Prostate gland (tissue), 2 donors: ENCODE measurements around the gene ESRP2. TPM values are rescaled to one million over a fixed set of nuclear protein-coding genes. Genes with fewer than 3 reads are reported as not detected.

Experiments used
- DNase-seq: peaks from one replicate; pipeline ENCODE4 v3.0.0-alpha.2; 2019; ENCODE audit warnings: low spot score
- H3K27ac ChIP-seq, 2 donors: fragments of 200-600 bp; sonication (generic); 2 replicates each; pipeline ENCODE4 v1.5.1; 2017 to 2019
- H3K27me3 ChIP-seq: fragments of 200-600 bp; sonication (generic); replicated peaks from 2 replicates; pipeline ENCODE4 v1.5.1; 2019; ENCODE audit not compliant: insufficient read depth
- H3K36me3 ChIP-seq, 2 donors: fragments of 200-600 bp; sonication (generic); 1 replicate in 1 of 2; 2 replicates in 1 of 2; pipeline versions ENCODE4 v1.5.1 to v1.8.1; 2017 to 2019
- H3K4me1 ChIP-seq: fragments of 200-600 bp; sonication (generic); replicated peaks from 2 replicates; pipeline ENCODE4 v1.5.1; 2019
- H3K4me3 ChIP-seq, 2 donors: fragments of 200-600 bp; sonication (generic); 2 replicates each; pipeline ENCODE4 v1.5.1; 2017 to 2019
- H3K9me3 ChIP-seq: fragments of 200-600 bp; sonication (generic); 2 replicates; pipeline ENCODE4 v1.5.1; 2017
- POLR2A ChIP-seq: fragments of 450-650 bp; IDR thresholded peaks from one replicate; pipeline ENCODE4 v1.6.1; 2016; ENCODE audit warnings: antibody characterized with exemption, mild to moderate bottlenecking
- POLR2AphosphoS5 ChIP-seq: sonication (generic); formaldehyde crosslinking; IDR thresholded peaks from one replicate; pipeline ENCODE4 v1.6.1; 2017; ENCODE audit warnings: antibody characterized with exemption
- WGBS: methylation state at CpG from one replicate; pipeline ENCODE4 v1.1.5; 2018; 5-methylcytosine and 5-hydroxymethylcytosine counted together
- intact Hi-C: fragments of 100-400 bp; cut with DNase I; formaldehyde crosslinking; loops from one replicate; pipeline ENCODE4 v1.14.2; 2022
- total RNA-seq, 2 donors: library from RNA; depleted of rRNA; stranded (reverse); fragments of >200 nt; gene quantifications; one replicate each; pipeline ENCODE4 v1.1.0, GENCODE V29; 2016
- TF ChIP-seq, protein P1 (sequence below), 4 experiments: fragments of 200-600 bp in 2 of 4; fragments of 450-650 bp in 2 of 4; sonication (generic) in 2 of 4; IDR thresholded peaks; 1 replicate in 3 of 4; 2 replicates in 1 of 4; pipeline ENCODE4 v1.5.1; 2016 to 2019; ENCODE audit warnings: antibody characterized with exemption in 4 of 4, mild to moderate bottlenecking in 2 of 4, moderate library complexity in 2 of 4

ESRP2 gene
- total RNA-seq, 2 donors from 2014 or later = 24.5 to 48.1 TPM

DNA sequence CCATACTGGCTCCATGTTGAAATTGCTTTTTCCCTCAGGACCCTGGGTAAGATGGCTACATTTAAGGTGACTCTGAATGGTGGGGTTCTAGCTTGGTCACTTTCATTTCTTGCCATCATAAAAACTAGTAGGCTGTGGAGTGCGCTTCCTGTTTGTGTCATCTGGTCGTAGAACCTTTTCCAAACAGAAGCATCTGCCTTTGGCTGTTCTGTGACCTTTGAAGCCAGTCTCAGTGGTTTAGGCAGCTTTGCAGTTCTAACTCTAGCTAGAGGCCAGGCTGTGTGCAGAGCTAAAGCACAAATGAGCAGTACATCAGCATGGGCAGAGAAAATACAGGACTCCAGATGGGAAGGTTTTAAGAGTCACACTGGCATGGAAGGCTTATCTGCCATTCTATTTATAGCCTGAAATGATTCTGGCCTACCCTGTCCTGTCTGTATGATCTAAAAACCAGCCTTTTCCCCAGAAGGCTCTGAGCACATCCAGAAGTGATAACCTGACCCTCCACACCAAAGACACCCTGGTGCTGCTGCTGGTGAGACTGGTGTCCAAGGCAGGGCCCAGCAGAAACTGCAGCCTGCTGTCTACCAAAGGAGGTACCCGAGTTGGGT lies 8.6 kb downstream of the ESRP2 start:
- Histone ChIP-seq H3K27me3 (no peaks in the 10 kb centered on the region), H3K4me3 (no peak overlapping the region), H3K9me3 (no peaks in the 10 kb centered on the region), H3K36me3 (peaks cover 4 to 13% of the 10 kb centered on the region in 2 donors), H3K27ac (peak overlapping the region; percentile 67 to 74), H3K4me1 (peaks cover 29% of the 10 kb centered on the region)
- DNase-seq = no peak
- intact Hi-C loops = loop anchor here (5.0 kb wide), 1 partner anchor 235 kb away; no protein-coding TSS in a partner anchor
- 65% methylated on average over 3 of the region's 3 CpGs for WGBS
- no peak for TF ChIP-seq POLR2A
- no peak for TF ChIP-seq POLR2AphosphoS5
- TF ChIP-seq, protein P1, sequence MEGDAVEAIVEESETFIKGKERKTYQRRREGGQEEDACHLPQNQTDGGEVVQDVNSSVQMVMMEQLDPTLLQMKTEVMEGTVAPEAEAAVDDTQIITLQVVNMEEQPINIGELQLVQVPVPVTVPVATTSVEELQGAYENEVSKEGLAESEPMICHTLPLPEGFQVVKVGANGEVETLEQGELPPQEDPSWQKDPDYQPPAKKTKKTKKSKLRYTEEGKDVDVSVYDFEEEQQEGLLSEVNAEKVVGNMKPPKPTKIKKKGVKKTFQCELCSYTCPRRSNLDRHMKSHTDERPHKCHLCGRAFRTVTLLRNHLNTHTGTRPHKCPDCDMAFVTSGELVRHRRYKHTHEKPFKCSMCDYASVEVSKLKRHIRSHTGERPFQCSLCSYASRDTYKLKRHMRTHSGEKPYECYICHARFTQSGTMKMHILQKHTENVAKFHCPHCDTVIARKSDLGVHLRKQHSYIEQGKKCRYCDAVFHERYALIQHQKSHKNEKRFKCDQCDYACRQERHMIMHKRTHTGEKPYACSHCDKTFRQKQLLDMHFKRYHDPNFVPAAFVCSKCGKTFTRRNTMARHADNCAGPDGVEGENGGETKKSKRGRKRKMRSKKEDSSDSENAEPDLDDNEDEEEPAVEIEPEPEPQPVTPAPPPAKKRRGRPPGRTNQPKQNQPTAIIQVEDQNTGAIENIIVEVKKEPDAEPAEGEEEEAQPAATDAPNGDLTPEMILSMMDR (IDR thresholded peaks at IDR 0.05) = no peak

DNA sequence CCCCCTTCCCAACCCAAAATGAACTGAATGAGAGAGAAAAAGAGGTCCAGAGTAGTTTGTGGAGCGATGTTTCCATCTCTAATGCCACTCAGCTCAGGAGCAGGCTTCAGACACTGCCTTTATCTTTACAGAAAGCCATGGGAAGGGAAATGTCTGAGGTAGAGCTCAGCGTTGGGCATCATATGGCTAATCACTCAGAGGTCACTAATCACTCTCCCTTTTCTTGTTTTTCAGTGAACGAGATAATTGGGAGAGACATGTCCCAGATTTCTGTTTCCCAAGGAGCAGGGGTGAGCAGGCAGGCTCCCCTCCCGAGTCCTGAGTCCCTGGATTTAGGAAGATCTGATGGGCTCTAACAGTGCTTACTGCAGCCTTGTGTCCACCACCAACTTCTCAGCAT lies 9.8 kb downstream of the ESRP2 start:
- WGBS = 88% methylated on average over 4 of the region's 4 CpGs
- DNase-seq = no peak
- Histone ChIP-seq H3K4me1 (peaks cover 29% of the 10 kb centered on the region), H3K9me3 (no peaks in the 10 kb centered on the region), H3K27ac (no peak overlapping the region), H3K36me3 (peaks cover 1 to 4% of the 10 kb centered on the region in 2 donors), H3K4me3 (no peak overlapping the region), H3K27me3 (no peaks in the 10 kb centered on the region)
- intact Hi-C loops = loop anchor here (5.0 kb wide), 1 partner anchor 234 kb away; no protein-coding TSS in a partner anchor
- no peak for TF ChIP-seq POLR2A
- no peak for TF ChIP-seq POLR2AphosphoS5
- TF ChIP-seq, protein P1 (IDR thresholded peaks at IDR 0.05) = no peak

DNA sequence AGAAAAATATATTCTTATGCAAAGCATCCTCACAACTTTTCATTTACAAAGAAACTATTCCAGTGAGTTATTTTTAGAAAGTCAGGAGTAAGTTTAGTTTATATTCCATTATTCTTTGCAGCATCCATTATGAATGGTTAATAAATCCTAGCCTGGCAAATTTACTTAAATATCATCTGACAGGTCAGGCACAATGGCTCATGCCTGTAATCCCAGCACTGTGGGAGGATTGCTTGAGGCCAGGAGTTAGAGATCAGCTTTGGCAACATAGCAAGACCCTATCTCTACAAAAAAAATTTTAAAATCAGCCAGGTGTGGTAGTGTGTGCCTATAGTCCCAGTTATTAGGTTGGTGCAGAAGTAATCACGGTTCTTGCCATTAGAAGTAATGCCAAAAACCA lies 12.9 kb downstream of the ESRP2 start:
- H3K4me1 ChIP-seq = peaks cover 12% of the 10 kb centered on the region
- DNase-seq = no peak
- no peak overlapping the region for H3K27ac ChIP-seq
- intact Hi-C loops = no loop called here
- no peaks in the 10 kb centered on the region for H3K27me3 ChIP-seq
- H3K36me3 ChIP-seq = no peaks in the 10 kb centered on the region
- H3K4me3 ChIP-seq = no peak overlapping the region
- no peak for TF ChIP-seq POLR2A
- TF ChIP-seq, protein P1 (IDR thresholded peaks at IDR 0.05) = no peak
- TF ChIP-seq POLR2AphosphoS5 = no peak
- WGBS = 50% methylated on average over 1 of the region's 1 CpG
- H3K9me3 ChIP-seq = no peaks in the 10 kb centered on the region

DNA sequence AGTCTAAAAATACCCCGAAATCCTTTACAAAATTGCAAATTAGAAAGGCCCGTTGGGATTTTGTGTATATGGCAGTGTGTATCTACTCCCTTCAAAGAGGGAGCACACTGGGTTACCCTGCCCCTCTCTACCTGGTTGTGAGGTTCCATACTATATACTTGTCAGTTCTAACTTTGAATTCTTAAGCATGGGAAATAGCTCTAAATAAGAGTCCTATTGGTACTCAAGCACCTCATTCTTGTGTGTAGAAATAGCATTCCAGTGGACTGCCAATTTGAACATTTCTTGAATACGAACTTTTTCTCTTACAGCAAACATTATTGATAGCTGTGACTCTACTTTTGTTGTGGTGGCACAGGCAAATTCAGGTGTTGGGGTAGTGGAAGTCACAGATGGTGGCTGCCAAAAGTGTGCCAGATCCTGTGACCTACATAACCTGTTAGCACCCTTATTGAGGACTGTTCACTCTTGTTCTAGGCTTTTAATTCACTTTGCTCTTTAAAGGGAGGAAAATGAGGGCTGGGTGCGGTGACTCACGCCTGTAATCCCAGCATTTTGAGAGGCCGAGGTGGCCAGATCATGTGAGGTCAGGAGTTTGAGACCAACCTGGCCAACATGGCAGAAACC lies 16.1 kb downstream of the ESRP2 start:
- Histone ChIP-seq H3K36me3 (no peaks in the 10 kb centered on the region), H3K27me3 (no peaks in the 10 kb centered on the region), H3K9me3 (no peaks in the 10 kb centered on the region), H3K27ac (no peak overlapping the region), H3K4me3 (no peak overlapping the region), H3K4me1 (no peaks in the 10 kb centered on the region)
- WGBS = 95% methylated on average over 6 of the region's 6 CpGs
- intact Hi-C loops = no loop called here
- TF ChIP-seq, protein P1 (IDR thresholded peaks at IDR 0.05) = no peak
- TF ChIP-seq POLR2AphosphoS5 (no peak), POLR2A (no peak)
- no peak for DNase-seq

DNA sequence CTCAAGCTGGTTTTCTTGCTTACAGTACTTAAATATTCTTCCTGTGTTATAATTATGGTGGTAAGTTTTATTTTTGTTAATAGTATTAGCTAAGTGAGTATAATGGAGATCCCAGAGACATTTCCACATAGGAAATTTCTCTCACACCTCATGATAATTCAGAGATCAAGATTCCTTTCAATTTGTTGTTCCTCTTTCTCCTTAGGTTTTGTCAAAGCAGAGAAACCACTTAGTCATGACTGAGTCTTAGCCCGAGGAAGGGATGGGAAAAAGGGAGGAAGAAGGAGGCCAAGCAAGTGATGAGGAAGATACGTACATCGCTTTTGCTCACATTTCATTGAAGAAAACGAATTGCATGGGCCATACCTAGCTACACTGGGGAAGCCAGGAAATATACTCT lies 18.4 kb downstream of the ESRP2 start:
- no peak for TF ChIP-seq POLR2AphosphoS5
- TF ChIP-seq, protein P1 (IDR thresholded peaks at IDR 0.05) = no peak
- no peak for TF ChIP-seq POLR2A
- intact Hi-C loops = no loop called here

More for the DNA sequence above, 18.4 kb downstream of the ESRP2 start:
- H3K4me1 ChIP-seq = no peaks in the 10 kb centered on the region
- no peak overlapping the region for H3K27ac ChIP-seq
- DNase-seq = no peak
- H3K27me3 ChIP-seq = no peaks in the 10 kb centered on the region
- 97% methylated on average over 4 of the region's 4 CpGs for WGBS
- no peaks in the 10 kb centered on the region for H3K9me3 ChIP-seq
- H3K36me3 ChIP-seq = no peaks in the 10 kb centered on the region
- no peak overlapping the region for H3K4me3 ChIP-seq
